ENCODE results near the gene AQP12A.
"Not testable (repeated sequence)": the region's sequence is repeated elsewhere in the genome, so short reads cannot be mapped to it uniquely, and the experiment has no call there.

Gene AQP12A

GRCh38 chr2:240686460-240686859 lies 5.2 kb upstream of the AQP12A start:
- no peak for FAIRE-seq

DNA sequence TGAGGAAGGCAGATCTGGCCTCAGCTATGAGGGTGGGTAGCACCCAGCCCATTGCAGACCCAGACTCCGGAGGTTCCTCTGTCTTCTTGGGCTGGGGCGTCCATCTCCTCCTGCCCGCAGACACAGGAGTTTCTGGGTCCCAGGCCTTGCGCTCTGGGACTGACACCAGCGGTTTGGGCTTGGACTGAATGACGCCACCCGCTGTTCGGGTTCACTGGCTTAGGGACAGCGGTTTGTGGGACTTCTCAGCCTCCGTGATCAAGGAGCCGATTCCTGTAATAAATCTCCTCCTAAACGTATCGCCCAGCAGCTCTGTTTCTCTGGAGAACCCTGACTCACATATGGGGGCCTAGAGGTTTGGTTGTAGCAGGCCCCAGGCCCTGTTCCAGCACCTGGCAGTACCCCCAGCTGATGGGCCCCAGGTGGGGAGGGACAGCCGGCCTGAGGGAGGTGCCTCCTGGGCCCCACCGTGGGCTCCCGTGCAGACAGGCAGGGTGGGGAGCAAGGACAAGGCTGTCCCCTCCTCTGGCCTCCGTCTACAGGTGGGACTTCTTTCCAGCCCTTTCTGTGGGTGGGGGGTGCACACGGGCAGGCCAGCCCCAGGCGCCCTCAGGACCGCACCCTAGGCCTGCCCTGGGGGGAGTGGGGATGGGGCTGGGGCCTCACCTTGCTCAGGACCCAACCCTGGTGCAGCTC lies 4.5 kb upstream of the AQP12A start:
- DNase-seq (ENCODE audit: insufficient read length, low spot score) (no peak), FAIRE-seq (no peak)

More at GRCh38 chr2:240686460-240686859, 5.2 kb upstream of the AQP12A start:
- DNase-seq (ENCODE audit: insufficient read length, low spot score), result no peak

GRCh38 chr2:240687741-240688552 lies 3.7 kb upstream of the AQP12A start:
- FAIRE-seq (no peak), DNase-seq (ENCODE audit: insufficient read length, low spot score) (no peak)

DNA sequence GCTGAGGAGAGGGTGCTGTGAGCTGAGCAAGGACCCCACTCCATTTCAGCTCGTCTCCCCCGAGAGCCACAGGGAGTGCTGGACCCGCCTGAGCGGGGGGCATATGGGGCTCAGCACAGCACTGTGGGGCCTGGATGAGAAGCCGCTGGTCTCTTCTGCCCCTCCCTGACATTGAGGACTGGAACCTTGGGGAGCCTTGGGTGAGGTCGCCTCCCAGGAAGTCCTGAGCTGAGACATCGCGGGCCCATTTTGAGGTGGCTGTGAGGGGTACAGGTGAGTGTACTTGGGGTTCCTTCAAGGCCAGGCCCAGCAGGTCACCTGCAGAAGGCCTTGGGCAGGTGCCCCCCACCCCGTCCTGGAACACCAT lies 3.1 kb upstream of the AQP12A start:
- FAIRE-seq (no peak), DNase-seq (ENCODE audit: insufficient read length, low spot score) (no peak)

DNA sequence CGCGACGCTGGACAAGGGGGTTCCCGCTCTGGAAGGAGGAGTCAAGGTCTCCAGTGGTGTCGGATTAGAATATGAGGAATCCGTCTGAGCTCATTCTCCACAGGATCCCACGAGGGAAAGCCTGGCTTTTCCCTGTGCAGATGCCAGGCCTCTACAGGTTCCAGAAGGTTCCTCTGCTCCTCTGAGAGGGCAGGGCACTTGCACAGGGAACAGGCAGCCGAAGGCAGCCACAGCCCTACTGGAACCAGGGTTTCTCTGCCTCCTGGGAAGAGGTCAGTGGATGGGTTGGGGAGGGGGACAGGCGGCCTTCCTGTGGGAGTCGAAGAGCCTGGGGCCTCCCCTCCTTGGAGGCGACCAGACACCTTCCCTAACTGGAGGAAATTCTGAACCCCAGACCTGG lies 1.7 kb upstream of the AQP12A start:
- DNase-seq (ENCODE audit: insufficient read length, low spot score) (no peak), FAIRE-seq (no peak)

DNA sequence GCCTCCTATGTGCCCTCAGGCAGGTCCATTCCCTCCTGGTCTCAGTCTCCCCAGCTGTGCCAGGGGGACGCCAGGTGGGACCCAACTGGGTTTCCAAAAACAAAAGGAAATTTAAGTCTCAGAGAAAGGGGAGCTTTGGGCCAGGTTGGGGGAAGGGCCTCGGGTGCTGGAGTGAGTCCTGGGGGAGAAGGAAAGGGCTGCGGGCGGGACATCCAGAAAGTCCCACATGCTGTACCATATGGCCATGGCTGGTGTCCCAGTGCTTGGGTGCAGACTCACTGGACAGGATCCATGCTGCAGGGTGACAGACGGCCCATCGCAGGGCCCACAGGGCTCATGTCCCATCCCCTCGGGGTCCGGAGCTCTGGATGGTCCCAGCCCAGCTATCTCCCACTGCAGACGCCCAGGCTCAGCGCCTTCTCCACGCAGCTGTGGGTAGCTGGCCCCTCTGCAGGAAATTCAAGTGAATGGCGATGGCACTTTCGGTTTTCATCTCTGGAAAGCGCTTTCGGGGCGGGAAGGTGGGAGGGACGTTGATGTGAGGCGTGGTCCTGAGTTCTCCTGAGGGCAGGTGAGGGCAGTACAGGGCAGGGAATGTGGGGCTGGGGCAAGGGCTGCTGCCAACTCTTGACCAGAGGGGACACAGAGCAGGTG lies 1.1 kb upstream of the AQP12A start:
- DNase-seq (ENCODE audit: insufficient read length, low spot score), result not testable (repeated sequence)

GRCh38 chr2:240691075-240691427 lies 615 bp upstream of the AQP12A start:
- DNase-seq (ENCODE audit: insufficient read length, low spot score); FAIRE-seq: not testable (repeated sequence)

More for the DNA sequence above, 1.1 kb upstream of the AQP12A start:
- FAIRE-seq, result not testable (repeated sequence)

DNA sequence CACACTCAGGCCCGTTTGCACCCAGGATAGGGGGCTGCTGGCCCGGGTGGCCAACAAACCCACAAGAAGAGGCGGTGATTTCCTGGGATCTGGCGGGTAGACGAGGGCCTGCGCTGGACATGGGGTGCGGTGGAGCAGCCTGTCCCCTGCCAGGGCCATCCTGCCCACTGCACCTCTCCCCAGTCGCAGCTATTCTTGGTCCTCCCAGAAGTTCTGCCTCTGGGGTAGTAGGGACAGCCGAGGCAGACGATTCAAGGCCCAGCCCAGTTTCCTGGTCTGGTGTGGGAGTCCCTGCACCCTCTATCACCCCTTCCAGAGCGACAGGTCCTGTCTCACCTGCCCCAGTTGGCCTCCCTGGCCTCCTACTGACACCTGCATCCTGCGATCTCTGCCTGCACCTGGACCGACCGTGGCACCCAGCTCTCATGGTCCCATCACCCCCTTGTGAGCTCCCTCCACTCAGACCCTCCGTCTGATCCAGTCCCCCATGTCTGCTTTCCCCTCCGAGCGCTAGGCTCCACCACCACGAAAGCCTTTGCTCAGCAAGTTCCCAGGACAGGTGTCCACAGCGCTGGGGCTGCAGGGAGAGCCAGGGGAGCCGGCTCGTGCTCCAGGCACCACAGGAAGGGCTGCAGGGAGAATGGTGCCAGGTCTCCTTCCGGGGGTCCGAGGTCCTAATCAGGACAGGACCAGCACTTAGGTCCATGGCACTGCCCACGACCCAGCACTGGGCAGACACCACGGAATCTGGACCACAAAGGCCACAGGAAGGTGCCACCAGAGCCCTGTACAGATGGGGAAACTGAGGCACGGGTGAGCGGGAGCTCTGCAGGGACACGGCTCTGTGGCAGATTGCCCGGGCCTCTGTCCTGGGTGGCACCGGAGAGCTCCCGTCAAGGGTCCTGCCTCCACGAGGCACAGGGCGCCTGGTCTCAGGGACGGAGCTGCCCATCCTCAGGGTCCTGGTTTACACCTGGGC lies 1.2 kb downstream of the AQP12A start:
- DNase-seq (ENCODE audit: insufficient read length, low spot score); FAIRE-seq: not testable (repeated sequence)

GRCh38 chr2:240694304-240694703 lies 2.6 kb downstream of the AQP12A start:
- DNase-seq (ENCODE audit: insufficient read length, low spot score); FAIRE-seq: not testable (repeated sequence)

DNA sequence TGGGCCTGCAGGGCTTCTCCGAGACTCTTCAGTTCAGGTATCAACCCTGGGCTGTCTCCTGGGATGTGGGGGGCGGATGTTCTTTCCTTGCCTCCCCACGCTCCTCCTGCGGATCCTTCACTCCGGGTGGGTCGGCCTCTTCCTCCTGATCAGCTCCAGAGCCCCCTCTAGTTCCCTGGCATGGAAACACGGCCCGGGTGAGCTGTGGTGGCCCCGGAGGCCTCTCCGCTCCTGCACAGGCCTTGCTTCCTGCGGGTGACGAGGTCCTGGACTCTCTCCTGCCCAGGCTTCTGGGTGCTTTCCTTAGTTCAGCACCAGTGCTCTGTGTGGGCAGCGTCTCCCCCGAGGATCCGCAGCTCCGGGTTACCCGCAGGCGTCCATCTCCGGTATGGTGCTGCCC lies 3.9 kb downstream of the AQP12A start:
- FAIRE-seq; DNase-seq (ENCODE audit: insufficient read length, low spot score): not testable (repeated sequence)

- not testable (repeated sequence) for DNase-seq (ENCODE audit: insufficient read length, low spot score); FAIRE-seq
Measured at GRCh38 chr2:240696469-240696868, 4.8 kb downstream of the AQP12A start.

DNA sequence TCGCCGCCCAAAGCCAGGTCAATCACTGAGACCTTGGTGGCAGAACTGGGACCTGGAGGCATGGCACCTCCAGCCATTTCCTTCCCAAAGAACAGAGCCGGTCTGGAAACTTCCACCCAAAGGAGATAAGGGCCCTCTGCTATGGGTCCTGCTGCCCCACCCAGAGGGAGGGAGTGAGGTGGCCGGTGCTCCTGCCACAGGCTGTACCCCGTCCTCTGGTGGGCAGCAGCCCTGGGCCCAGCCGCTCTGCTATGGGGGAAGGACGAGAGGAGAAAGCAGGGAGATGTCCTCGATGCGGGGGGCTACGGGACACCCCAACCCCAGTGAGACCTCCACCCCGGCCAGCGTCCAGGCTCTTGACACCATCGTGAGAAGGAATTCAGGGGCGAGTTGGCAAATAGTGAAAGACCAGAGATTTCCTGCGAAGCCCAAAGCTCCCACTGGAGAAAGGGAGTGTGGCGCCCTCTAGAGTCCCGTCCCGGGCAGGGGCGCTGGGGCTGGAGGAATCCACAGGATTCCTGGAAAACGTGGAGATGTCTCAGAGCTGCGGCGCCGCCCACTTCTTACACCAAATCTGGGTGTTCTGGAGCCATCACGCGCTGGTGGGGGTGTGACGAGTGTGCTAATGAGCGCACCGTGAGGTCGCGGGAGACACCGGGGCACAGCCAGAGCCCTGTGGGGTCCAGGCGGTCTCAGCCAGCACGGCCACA lies 7.3 kb downstream of the AQP12A start:
- not testable (repeated sequence) for DNase-seq (ENCODE audit: insufficient read length, low spot score); FAIRE-seq

DNA sequence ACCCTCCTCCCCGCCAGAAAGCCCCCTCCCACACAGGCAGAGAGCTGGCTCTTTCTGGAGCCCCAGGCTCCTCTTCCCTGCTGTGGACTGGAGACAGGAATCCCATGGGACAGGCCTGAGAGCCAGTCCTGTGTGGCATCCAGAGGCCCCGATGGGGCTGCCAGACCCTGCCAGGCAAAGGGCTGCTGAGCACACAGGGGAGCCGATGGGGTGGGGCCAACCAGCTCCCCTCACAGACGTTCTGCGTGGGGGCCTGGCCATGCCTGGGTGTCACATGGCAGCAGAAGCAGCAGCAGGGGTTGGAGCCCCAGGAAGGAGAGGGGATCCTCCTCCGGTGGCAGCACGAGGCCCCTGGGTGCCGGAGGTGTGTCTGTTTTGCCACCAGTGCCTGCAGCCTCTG lies 8.2 kb downstream of the AQP12A start:
- FAIRE-seq; DNase-seq (ENCODE audit: insufficient read length, low spot score): not testable (repeated sequence)

DNA sequence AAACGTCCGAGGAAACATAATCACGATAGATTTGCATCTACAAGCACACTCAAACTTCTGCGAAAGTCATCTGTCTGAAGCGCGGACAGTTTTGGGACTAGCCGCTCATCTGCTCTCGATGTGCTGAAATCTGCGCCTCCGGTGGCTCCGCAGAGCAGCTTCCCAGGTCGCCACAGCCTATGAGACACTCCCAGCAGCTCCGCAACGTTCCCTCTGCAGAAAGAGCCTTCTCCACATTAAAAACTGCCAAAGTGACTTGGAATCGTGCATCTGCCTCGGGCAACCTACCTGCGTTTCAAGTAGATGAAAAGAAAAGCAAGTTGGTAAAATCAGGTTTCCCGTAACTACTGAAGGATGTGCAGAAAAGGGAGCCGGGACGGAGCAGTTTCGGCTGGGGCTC lies 8.9 kb downstream of the AQP12A start:
- DNase-seq (ENCODE audit: insufficient read length, low spot score); FAIRE-seq: not testable (repeated sequence)

DNA sequence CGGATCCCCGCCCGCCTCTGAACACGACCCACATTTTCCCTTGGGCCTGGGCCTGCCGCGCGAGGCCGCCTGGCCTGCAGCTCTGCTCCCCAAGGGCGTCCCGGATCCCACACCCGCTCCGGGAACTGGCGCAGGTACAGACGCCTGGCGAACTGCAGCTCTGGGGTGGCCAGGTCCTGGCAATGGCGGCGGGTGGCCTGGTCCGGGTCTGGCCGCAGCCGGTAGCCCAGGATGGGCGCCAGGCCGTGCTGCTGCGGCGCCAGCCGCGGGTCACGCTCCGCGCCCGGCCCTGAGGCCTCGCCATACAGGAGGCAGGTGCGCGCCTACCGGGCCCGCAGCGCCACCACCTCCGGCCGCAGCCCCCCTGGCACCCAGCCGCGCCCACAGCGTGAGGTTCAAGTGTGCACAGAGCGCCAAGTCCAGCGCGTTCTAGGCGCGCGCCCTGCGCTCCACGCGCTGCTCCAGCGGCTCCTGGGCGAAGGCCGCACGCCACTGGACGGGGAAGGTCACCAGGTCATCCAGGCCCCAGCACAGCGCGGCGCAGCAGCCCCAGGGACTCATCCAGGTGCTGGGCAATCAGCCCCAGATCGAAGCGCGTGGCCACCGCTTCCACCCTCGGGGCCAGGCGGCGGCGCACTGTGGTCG lies 9.5 kb downstream of the AQP12A start:
- DNase-seq (ENCODE audit: insufficient read length, low spot score) (no peak), FAIRE-seq (no peak)

- no peak for FAIRE-seq
- DNase-seq (ENCODE audit: insufficient read length, low spot score), result no peak
Measured at GRCh38 chr2:240701736-240702639, 10.3 kb downstream of the AQP12A start.

DNA sequence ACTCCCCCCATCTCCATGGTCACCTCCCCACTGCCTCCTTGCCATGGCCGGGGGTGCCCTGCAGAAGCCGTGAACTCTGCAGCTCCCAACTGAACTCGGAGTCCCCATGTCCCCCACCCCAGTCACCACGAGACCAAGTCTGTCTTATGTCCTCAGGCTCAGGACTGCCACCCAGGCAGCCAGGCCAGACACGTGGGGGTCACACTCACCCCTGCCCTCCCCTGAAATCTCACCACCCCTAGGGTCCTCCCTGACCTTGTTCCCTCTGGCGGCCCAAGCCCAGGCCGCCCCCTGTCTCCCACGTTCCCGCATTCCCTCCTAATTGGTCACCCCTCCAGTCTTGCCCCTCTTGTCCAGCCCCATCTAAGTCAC lies 11.0 kb downstream of the AQP12A start:
- FAIRE-seq (no peak), DNase-seq (ENCODE audit: insufficient read length, low spot score) (no peak)
